Activated naive CD4-positive, alpha-beta T cell treated with anti-CD3 and anti-CD28 coated beads, Interleukin-2, amount 50 U/mL, for 72 hours (primary cell): ENCODE data around the gene ATAD3B. TPM values are rescaled to one million over a fixed set of nuclear protein-coding genes. Genes with fewer than 3 reads are reported as not detected.
A peak's percentile ranks its signal among the peaks of the same experiment; 100 is the strongest.
"Not testable (repeated sequence)": the region's sequence is repeated elsewhere in the genome, so short reads cannot be mapped to it uniquely, and the experiment has no call there.

Experiments used
- ATAC-seq, 2 donors: fragments of 150-1000 bp; cut with Tn5 transposase; 2 replicates each; pipeline ENCODE4 v1.10.0; 2021; ENCODE audit warnings: mild to moderate bottlenecking in 2 of 2, moderate library complexity in 2 of 2
- DNase-seq, 2 donors: peaks; one replicate each; pipeline ENCODE4 v3.0.0; 2021 to 2022; ENCODE audit warnings: low spot score in 2 of 2
- H3K27ac Mint-ChIP-seq, 2 donors: one replicate each; pipeline ENCODE4 v1.8.0; 2022; ENCODE audit warnings: mild to moderate bottlenecking in 2 of 2, mixed read lengths in 2 of 2
- H3K36me3 Mint-ChIP-seq, 2 donors: one replicate each; pipeline ENCODE4 v1.8.0; 2022; ENCODE audit warnings: mixed read lengths in 2 of 2
- H3K9me3 Mint-ChIP-seq, 2 donors: one replicate each; pipeline ENCODE4 v1.8.0; 2022; ENCODE audit warnings: mixed read lengths in 2 of 2
- total RNA-seq, 2 donors: library from RNA; stranded (reverse); gene quantifications; one replicate each; pipeline ENCODE4 v1.2.3, GENCODE V29; 2022

Gene ATAD3B, protein sequence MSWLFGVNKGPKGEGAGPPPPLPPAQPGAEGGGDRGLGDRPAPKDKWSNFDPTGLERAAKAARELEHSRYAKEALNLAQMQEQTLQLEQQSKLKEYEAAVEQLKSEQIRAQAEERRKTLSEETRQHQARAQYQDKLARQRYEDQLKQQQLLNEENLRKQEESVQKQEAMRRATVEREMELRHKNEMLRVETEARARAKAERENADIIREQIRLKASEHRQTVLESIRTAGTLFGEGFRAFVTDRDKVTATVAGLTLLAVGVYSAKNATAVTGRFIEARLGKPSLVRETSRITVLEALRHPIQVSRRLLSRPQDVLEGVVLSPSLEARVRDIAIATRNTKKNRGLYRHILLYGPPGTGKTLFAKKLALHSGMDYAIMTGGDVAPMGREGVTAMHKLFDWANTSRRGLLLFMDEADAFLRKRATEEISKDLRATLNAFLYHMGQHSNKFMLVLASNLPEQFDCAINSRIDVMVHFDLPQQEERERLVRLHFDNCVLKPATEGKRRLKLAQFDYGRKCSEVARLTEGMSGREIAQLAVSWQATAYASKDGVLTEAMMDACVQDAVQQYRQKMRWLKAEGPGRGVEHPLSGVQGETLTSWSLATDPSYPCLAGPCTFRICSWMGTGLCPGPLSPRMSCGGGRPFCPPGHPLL
- total RNA-seq = 10 to 100 TPM; 30.1 to 33.1 TPM

- H3K36me3 Mint-ChIP-seq = peaks cover 0 to 7% of the 10 kb centered on the region in 2 donors
- DNase-seq (peak; percentile 91 to 93), ATAC-seq (peak; percentile 99)
- H3K9me3 Mint-ChIP-seq = no peaks in the 10 kb centered on the region
- peak within 1 kb of the TSS; percentile 73 to 84 for H3K27ac Mint-ChIP-seq
Observed at GRCh38 chr1:1471389-1472052, at the start of gene ATAD3B. Gene ATAD3B, plus strand, starts transcription at chr1:1471765. Its CDS starts 120 bp downstream, at chr1:1471885.

- ATAC-seq (no peak), DNase-seq (no peak)
- no peaks in the 10 kb centered on the region for H3K9me3 Mint-ChIP-seq
- H3K36me3 Mint-ChIP-seq = no peaks in the 10 kb centered on the region
- H3K27ac Mint-ChIP-seq = no peak overlapping the region
Observed at GRCh38 chr1:1421907-1422464, 49.6 kb upstream of the ATAD3B start.

DNA sequence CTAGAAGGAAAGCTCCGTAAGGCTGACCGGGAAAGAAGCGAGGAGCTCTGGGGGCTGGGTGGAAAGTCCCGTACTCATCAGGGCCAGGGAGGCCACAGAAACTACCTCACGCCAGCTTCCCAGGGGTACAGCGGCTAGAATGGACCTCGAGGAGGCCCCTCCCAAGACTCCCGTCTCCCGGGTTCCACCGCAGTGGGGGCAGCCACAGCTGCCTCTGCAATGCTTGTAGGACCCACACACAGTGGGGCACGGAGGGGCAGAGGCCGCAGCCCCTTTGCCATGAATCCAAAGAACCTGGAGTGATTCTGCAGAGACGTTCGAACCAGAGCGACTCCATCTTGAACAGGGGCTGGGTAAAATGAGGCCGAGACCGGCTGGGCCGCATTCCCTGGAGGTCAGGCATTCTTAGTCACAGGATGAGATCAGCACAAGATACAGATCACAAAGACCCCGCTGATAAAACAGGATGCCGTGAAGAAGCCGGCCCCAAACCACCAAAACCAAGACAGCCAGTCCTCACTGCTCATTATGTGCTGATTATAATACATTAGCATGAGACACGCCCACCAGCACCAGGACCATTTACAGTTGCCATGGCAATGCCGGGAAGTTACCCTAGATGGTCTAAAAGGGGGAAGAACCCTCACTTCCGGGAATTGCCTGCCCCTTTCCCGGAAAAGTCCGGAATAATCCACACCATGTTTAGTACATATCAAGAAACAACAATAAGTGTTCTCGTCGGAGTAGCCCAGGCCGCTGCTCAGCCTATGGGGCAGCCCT, 48.9 kb upstream of the ATAD3B start:
- Mint-ChIP-seq H3K27ac (no peak overlapping the region), H3K9me3 (no peaks in the 10 kb centered on the region), H3K36me3 (no peaks in the 10 kb centered on the region)
- DNase-seq (no peak), ATAC-seq (peak in 1 of 2 donors; percentile 37)

GRCh38 chr1:1423245-1423597, 48.3 kb upstream of the ATAD3B start:
- H3K36me3 Mint-ChIP-seq = no peaks in the 10 kb centered on the region

GRCh38 chr1:1424707-1425106, 46.9 kb upstream of the ATAD3B start:
- Mint-ChIP-seq H3K9me3 (no peaks in the 10 kb centered on the region), H3K27ac (no peak overlapping the region), H3K36me3 (no peaks in the 10 kb centered on the region)
- no peak for DNase-seq
- ATAC-seq = no peak

More at GRCh38 chr1:1423245-1423597, 48.3 kb upstream of the ATAD3B start:
- DNase-seq (no peak), ATAC-seq (no peak)
- H3K27ac Mint-ChIP-seq = no peak overlapping the region
- no peaks in the 10 kb centered on the region for H3K9me3 Mint-ChIP-seq

- ATAC-seq (no peak), DNase-seq (no peak)
- no peak overlapping the region for H3K27ac Mint-ChIP-seq
- no peaks in the 10 kb centered on the region for H3K9me3 Mint-ChIP-seq
- H3K36me3 Mint-ChIP-seq = no peaks in the 10 kb centered on the region
Observed at GRCh38 chr1:1425426-1425752, 46.2 kb upstream of the ATAD3B start.

DNA sequence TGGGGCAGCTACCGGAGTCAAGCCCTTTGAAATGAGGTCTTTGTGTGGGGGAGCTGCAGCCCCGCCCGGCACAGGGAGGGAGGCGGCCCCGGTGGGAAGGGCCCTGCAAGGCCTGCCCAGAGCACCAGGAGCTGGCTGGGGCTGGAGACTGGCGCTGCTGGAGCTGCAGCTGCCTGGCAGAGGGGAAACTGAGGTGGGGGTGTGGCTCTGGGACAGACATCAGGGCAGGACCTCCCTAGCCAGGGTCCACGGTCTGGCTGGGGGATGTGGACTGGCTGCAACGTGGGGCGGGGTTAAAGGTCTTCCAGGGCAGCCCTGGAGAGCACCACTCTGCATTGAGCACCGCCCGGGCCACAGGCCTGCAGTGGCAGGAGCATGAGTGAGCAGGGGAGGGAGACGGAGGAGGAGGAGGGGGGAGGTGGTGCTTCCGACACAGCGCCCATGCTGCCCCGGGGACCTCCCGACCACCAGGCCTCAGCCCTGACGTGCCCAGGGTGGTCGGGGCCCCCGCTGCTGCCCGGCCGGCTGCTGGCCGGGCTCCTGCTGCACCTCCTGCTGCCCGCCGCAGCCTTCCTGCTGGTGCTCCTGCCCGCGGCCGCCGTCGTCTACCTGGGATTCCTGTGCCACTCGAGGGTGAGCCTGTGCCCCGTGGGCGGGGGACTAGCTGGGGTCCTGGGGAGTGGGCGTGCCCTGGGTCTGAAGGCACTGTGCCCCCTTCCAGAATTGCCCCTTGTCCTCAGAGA, 45.6 kb upstream of the ATAD3B start:
- H3K36me3 Mint-ChIP-seq = no peaks in the 10 kb centered on the region
- ATAC-seq (no peak), DNase-seq (no peak)
- H3K27ac Mint-ChIP-seq = no peak overlapping the region
- no peaks in the 10 kb centered on the region for H3K9me3 Mint-ChIP-seq

DNA sequence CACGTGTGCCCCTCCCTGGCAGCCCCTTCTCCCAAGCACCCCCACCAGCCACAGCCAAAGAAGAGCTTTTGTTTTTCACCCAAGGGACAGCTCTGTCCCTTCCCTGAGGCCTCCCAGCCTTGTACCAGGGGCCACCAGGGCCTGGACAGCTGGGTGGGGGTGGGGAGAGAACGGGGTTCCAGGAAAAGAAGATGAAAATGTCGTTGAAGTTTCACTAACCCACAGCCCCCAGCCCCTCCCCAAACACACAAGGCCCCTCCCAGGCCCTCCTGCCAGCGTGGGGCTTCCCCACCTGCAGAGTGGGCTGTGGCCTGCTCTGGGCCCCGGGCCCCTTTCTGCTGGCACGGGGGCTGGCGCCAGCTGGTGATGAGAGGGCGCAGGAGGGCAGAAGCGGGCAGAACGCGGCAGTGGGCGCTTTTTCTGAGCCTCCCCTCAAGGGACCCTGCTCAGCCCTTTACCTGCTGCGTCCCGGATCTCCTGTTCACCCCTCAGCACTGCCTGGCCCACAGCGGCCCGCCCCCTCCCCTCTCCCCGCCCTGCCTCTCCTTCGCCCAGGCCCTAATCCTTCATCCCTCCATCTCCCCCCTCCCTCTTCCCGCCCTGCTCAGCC, 45.0 kb upstream of the ATAD3B start:
- no peak for DNase-seq
- H3K27ac Mint-ChIP-seq = no peak overlapping the region
- no peaks in the 10 kb centered on the region for H3K9me3 Mint-ChIP-seq
- H3K36me3 Mint-ChIP-seq = no peaks in the 10 kb centered on the region
- ATAC-seq = peak in 1 of 2 donors; percentile 46

- DNase-seq = no peak
- no peak for ATAC-seq
- Mint-ChIP-seq H3K27ac (no peak overlapping the region), H3K9me3 (no peaks in the 10 kb centered on the region), H3K36me3 (no peaks in the 10 kb centered on the region)
Observed at GRCh38 chr1:1427106-1427819, 44.3 kb upstream of the ATAD3B start.

GRCh38 chr1:1427820-1428148, 43.8 kb upstream of the ATAD3B start:
- H3K36me3 Mint-ChIP-seq = no peaks in the 10 kb centered on the region
- no peaks in the 10 kb centered on the region for H3K9me3 Mint-ChIP-seq
- no peak overlapping the region for H3K27ac Mint-ChIP-seq
- ATAC-seq (no peak), DNase-seq (no peak)

DNA sequence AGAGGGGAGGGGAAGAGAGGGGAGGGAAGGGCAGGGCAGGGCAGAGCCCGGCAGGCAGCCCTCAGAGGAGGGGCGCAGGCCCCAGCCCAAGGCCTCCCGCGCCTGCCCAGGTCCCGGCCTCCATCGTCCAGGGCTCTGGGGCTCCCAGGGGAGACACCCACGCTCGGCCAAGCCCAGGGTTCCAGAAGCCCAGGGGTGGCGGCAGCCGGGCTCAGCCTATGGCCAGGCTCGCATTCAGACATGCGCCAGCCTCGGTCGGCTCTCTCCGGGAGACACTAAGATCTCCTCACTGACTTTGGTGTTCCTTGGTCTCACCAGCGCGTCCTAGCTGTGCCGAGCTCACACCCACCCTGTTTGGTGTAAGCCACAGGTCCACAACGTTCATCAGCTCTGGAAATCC, 43.4 kb upstream of the ATAD3B start:
- Mint-ChIP-seq H3K9me3 (no peaks in the 10 kb centered on the region), H3K27ac (no peak overlapping the region), H3K36me3 (no peaks in the 10 kb centered on the region)
- ATAC-seq (no peak), DNase-seq (no peak)

DNA sequence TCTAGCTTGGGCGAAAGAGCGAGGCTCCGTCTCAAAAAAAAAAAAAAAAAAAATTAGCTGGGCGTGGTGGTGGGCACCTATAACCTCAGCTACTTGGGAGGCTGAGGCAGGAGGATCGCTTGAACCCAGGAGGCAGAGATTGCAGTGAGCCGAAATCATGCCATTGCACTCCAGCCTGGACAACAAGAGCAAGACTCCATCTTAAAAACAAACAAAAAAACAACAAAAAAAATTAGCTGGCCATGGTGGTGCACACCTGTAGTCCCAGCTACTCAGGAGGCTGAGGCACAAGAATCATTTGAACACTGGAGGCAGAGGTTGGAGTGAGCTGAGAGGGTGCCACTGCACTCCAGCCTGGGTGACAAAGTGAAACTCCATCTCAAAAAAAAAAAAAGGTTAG, 42.6 kb upstream of the ATAD3B start:
- ATAC-seq, H3K9me3 Mint-ChIP-seq, H3K27ac Mint-ChIP-seq, DNase-seq, H3K36me3 Mint-ChIP-seq: not testable (repeated sequence)

DNA sequence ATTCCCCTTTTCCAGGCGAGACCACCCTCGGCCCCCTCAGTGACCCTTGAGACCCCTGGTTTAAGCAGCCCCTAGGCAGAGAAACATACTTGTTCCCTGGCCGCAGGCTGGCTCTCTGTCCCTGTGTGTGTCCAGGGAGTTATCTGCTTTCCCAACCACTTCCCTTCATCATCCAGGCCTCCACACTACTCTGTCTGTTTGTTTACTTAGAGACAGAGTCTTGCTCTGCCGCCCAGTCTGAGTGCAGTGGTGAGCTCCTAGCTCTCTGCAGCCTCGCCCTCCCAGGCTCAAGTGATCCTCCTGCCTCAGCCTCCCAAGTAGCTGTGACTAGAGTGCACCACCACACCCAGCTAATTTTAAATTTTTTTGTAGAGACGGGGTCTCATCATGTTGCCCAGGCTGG, 41.9 kb upstream of the ATAD3B start:
- no peaks in the 10 kb centered on the region for H3K36me3 Mint-ChIP-seq
- ATAC-seq (no peak), DNase-seq (no peak)
- H3K9me3 Mint-ChIP-seq = no peaks in the 10 kb centered on the region
- H3K27ac Mint-ChIP-seq = no peak overlapping the region

DNA sequence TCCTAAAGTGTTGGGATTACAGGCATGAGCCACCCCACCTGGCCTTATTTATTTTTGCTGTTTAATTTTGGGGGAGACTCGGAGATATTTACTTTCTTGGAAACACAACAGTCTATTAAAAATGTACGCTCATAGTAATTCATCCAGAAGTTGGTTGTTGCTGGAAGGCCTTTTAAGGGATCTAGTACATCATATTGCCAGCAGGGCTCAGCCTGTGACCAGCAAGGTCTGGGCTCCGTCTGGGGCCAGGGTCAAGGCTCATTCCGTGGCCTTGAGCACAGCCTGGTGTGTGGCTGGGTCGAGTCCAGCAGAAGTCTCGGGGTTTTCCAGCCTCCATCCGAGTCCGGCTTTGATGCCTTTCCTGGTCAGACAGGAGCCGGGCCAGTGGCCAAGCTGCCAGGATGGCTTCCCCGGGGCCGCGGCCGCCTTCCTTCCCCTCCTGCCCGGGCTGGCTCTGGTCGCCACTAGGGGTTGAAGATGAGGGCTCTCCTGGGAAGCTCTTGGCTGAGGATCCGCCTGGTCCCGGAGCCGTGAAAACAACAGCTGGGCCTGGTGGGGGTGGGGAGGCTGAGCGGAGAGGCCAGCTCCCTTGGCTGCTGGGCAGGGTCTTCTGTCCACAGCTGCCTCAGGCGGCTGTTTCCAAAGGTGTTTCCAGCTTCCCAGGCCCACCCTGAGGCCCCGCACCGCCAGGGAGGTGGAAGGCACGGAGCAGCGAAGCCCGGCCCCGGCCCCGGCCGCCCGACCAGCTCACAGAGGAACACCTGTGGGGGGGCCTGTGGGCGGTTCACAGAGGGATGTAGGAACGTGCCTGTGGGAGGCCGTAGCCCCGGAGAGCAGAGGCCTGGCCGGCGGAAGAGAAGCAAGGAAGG, 41.2 kb upstream of the ATAD3B start:
- no peak for ATAC-seq
- Mint-ChIP-seq H3K36me3 (no peaks in the 10 kb centered on the region), H3K27ac (no peak overlapping the region), H3K9me3 (no peaks in the 10 kb centered on the region)
- no peak for DNase-seq
